Pancreas (tissue), 10 donors: ENCODE results near the gene MEGF6. TPM values are rescaled to one million over a fixed set of nuclear protein-coding genes. Genes with fewer than 3 reads are reported as not detected.

Experiments
- ATAC-seq, 4 donors: fragments of 200-7000 bp; cut with Tn5 transposase; one replicate each; pipeline versions ENCODE4 v1.8.0 to v1.9.1; 2020; ENCODE audit warnings: mild to moderate bottlenecking in 4 of 4, moderate library complexity in 4 of 4
- DNase-seq, 6 donors: peaks; one replicate each; pipeline ENCODE4 v3.0.0-alpha.2; 2020
- FAIRE-seq: peaks from 2 replicates; lab custom pipeline; 2012; peaks lifted over from hg19 to GRCh38; lab: Jason Lieb, UNC
- H3K27ac ChIP-seq, 4 donors: fragments of 200-600 bp; sonication (generic); 1 replicate in 3 of 4; 2 replicates in 1 of 4; pipeline versions ENCODE4 v1.5.0 to v1.8.0; 2020
- H3K27me3 ChIP-seq, 4 donors: fragments of 200-600 bp; one replicate each; pipeline ENCODE4 v1.8.0; 2021
- H3K36me3 ChIP-seq, 3 donors: fragments of 200-600 bp; sonication (generic) in 1 of 3; one replicate each; pipeline versions ENCODE4 v1.5.0 to v1.8.0; 2020 to 2021
- H3K4me1 ChIP-seq, 3 donors: fragments of 200-600 bp; one replicate each; pipeline ENCODE4 v1.8.0; 2021
- H3K4me3 ChIP-seq, 4 donors: fragments of 200-600 bp; sonication (generic) in 2 of 4; one replicate each; pipeline versions ENCODE4 v1.5.0 to v1.8.0; 2020 to 2021
- H3K9me3 ChIP-seq, 4 donors: fragments of 200-600 bp; one replicate each; pipeline ENCODE4 v1.8.0; 2021
- CTCF ChIP-seq, 4 donors: fragments of 200-600 bp; sonication (generic) in 3 of 4; IDR thresholded peaks; one replicate each; pipeline versions ENCODE4 v1.5.0 to v1.8.0; 2021; ENCODE audit warnings: antibody characterized with exemption in 4 of 4
- WGBS, 2 donors: extraction: QIAGEN DNeasy Blood & Tissue Kit; methylation state at CpG; one replicate each; pipeline ENCODE4 v1.1.7; 2013; 5-methylcytosine and 5-hydroxymethylcytosine counted together
- intact Hi-C, 3 donors: fragments of 100-400 bp; cut with DNase I; formaldehyde crosslinking; loops; one replicate each; pipeline versions ENCODE4 v1.11.1 to v1.14.2; 2022
- polyA plus RNA-seq, 2 donors: library from polyadenylated mRNA; stranded (reverse); fragments of 200-250 nt; gene quantifications; one replicate each; pipeline ENCODE4 v1.2.3, GENCODE V29; 2013
- total RNA-seq, 6 donors: library from RNA; stranded (reverse); fragmentation: NEBNext Ultra II Directional in 4 of 6; extraction: Animal tissue kit (Norgen Biotek cat#: 25700) in 4 of 6; gene quantifications; one replicate each; pipeline versions ENCODE4 v1.2.1 to v1.2.4, GENCODE V29; 2021 to 2023
- donor health status: healthy with polysubstance abuse.
- donor health status: DM: no; HTN: no; CAD: no; lungs with moderate emphysema.
- donor health status: DM: no; HTN: no; CAD: no.
- donor health status: control.
- donor health status: control.
- donor health status: Bipolar disorder and iron deficiency.
- donor health status: DM: yes; HTN: yes; CAD: no.
- donor health status: DM: no; HTN: no; CAD: no.
- donor health status: DM: no; HTN: no; CAD: no.
- donor health status: DM: yes; HTN: yes; CAD: no.

The MEGF6 gene
- total and polyA plus RNA-seq, 8 donors, result 2.6 to 20.0 (median 8.4) TPM

- DNase-seq (no peak), FAIRE-seq (no peak), ATAC-seq (no peak)
- Histone ChIP-seq H3K9me3 (no peaks in the 10 kb centered on the region), H3K27ac (no peak overlapping the region), H3K27me3 (no peaks in the 10 kb centered on the region), H3K4me3 (no peak overlapping the region), H3K4me1 (no peaks in the 10 kb centered on the region), H3K36me3 (no peaks in the 10 kb centered on the region)
- intact Hi-C loops, result no loop called here
- 72 to 73% methylated on average over 22 to 27 of the region's 27 CpGs for WGBS, 2 donors
- no peak for TF ChIP-seq CTCF (IDR thresholded peaks at IDR 0.05)
Observed at GRCh38 chr1:3553166-3553939, 58.0 kb downstream of the MEGF6 start.

- H3K36me3 ChIP-seq, result no peaks in the 10 kb centered on the region
- no peaks in the 10 kb centered on the region for H3K9me3 ChIP-seq
- ATAC-seq (no peak), FAIRE-seq (no peak), DNase-seq (no peak)
- intact Hi-C loops, result no loop called here
- WGBS, 2 donors, result 80 to 85% methylated on average over 6 of the region's 6 CpGs
- H3K27me3 ChIP-seq, result no peaks in the 10 kb centered on the region
- H3K4me1 ChIP-seq, result no peaks in the 10 kb centered on the region
- H3K4me3 ChIP-seq, result no peak overlapping the region
- TF ChIP-seq CTCF (IDR thresholded peaks at IDR 0.05), result no peak
- no peak overlapping the region for H3K27ac ChIP-seq
Observed at GRCh38 chr1:3552751-3553150, 58.6 kb downstream of the MEGF6 start.

GRCh38 chr1:3552176-3552575 lies 59.1 kb downstream of the MEGF6 start:
- whole genome bisulfite sequencing, 2 donors, result 92 to 96% methylated on average over 14 of the region's 14 CpGs
- Histone ChIP-seq H3K27ac (no peak overlapping the region), H3K4me3 (no peak overlapping the region), H3K36me3 (no peaks in the 10 kb centered on the region), H3K4me1 (no peaks in the 10 kb centered on the region), H3K9me3 (no peaks in the 10 kb centered on the region), H3K27me3 (no peaks in the 10 kb centered on the region)
- TF ChIP-seq CTCF (IDR thresholded peaks at IDR 0.05), result no peak
- DNase-seq (no peak), FAIRE-seq (no peak), ATAC-seq (no peak)
- intact Hi-C loops, result no loop called here

- H3K9me3 ChIP-seq, result no peaks in the 10 kb centered on the region
- ATAC-seq (no peak), DNase-seq (no peak), FAIRE-seq (no peak)
- H3K4me3 ChIP-seq, result no peak overlapping the region
- 61 to 76% methylated on average over 10 of the region's 10 CpGs for WGBS, 2 donors
- H3K4me1 ChIP-seq, result no peaks in the 10 kb centered on the region
- no peak for TF ChIP-seq CTCF (IDR thresholded peaks at IDR 0.05)
- no peaks in the 10 kb centered on the region for H3K27me3 ChIP-seq
- intact Hi-C loops, result no loop called here
- H3K36me3 ChIP-seq, result no peaks in the 10 kb centered on the region
- no peak overlapping the region for H3K27ac ChIP-seq
Observed at GRCh38 chr1:3551711-3552110, 59.6 kb downstream of the MEGF6 start.

GRCh38 chr1:3551290-3551678 lies 60.0 kb downstream of the MEGF6 start:
- ATAC-seq (no peak), DNase-seq (no peak), FAIRE-seq (no peak)
- intact Hi-C loops, result no loop called here
- TF ChIP-seq CTCF (IDR thresholded peaks at IDR 0.05), result no peak
- Histone ChIP-seq H3K36me3 (no peaks in the 10 kb centered on the region), H3K4me3 (no peak overlapping the region), H3K27ac (no peak overlapping the region), H3K4me1 (no peaks in the 10 kb centered on the region), H3K27me3 (no peaks in the 10 kb centered on the region), H3K9me3 (no peaks in the 10 kb centered on the region)
- WGBS, 2 donors, result 60 to 78% methylated on average over 4 to 5 of the region's 5 CpGs
